OCI-LY7 (cell line): ENCODE measurements around the gene BAIAP2L2.

Experiments
- CTCF ChIP-seq: fragments of 200-600 bp; sonication (generic); conservative IDR thresholded peaks from 2 replicates; pipeline ENCODE4 v1.5.1; 2014; ENCODE audit warnings: mild to moderate bottlenecking, antibody characterized with exemption, low read length, moderate library complexity, mixed read lengths
- EZH2phosphoT487 ChIP-seq: fragments of 200-600 bp; sonication (generic); IDR thresholded peaks from 2 replicates; pipeline ENCODE4 v1.6.1; 2018; ENCODE audit warnings: low read depth, borderline replicate concordance, mild to moderate bottlenecking, mixed run types, antibody characterized with exemption, low read length, moderate library complexity, mixed read lengths

- TF ChIP-seq CTCF (no peak), EZH2phosphoT487 (no peak)
These were observed 30.0 kb downstream of the BAIAP2L2 start for GRCh38 chr22:38080474-38080849.
